Karpas-422 (cell line): ENCODE data around the gene NID2. TPM values are rescaled to one million over a fixed set of nuclear protein-coding genes. Genes with fewer than 3 reads are reported as not detected.

Experiments used
- DNase-seq: peaks from one replicate; pipeline ENCODE4 v3.0.0-alpha.2; 2015
- H2AFZ ChIP-seq: fragments of 200-600 bp; sonication (generic); 2 replicates; pipeline ENCODE4 v1.6.1; 2014; ENCODE audit warnings: antibody characterized with exemption, low read length, mixed read lengths
- H3K27ac ChIP-seq: fragments of 200-600 bp; sonication (generic); 2 replicates; pipeline ENCODE4 v1.5.1; 2014; ENCODE audit warnings: mild to moderate bottlenecking, low read length, moderate library complexity
- H3K27me3 ChIP-seq: fragments of 200-600 bp; sonication (generic); 2 replicates; pipeline ENCODE4 v1.6.1; 2014; ENCODE audit warnings: low read length, mixed read lengths
- H3K36me3 ChIP-seq: fragments of 200-600 bp; sonication (generic); 2 replicates; pipeline ENCODE4 v1.6.1; 2014; ENCODE audit warnings: low read length, mixed read lengths; ENCODE audit not compliant: insufficient read depth
- H3K4me1 ChIP-seq: fragments of 200-600 bp; sonication (generic); 2 replicates; pipeline ENCODE4 v1.6.1; 2014; ENCODE audit warnings: mild to moderate bottlenecking, low read length, mixed read lengths
- H3K4me2 ChIP-seq: fragments of 200-600 bp; sonication (generic); 2 replicates; pipeline ENCODE4 v1.6.1; 2014; ENCODE audit warnings: low read length, low read depth, mild to moderate bottlenecking; ENCODE audit not compliant: poor library complexity, severe bottlenecking
- H3K4me3 ChIP-seq: fragments of 200-600 bp; sonication (generic); 2 replicates; pipeline ENCODE4 v1.5.1; 2014; ENCODE audit warnings: mild to moderate bottlenecking, antibody characterized with exemption, low read length, mixed read lengths
- H3K79me2 ChIP-seq: fragments of 200-600 bp; sonication (generic); 2 replicates; pipeline ENCODE4 v1.6.1; 2014; ENCODE audit warnings: mild to moderate bottlenecking, low read length, mixed read lengths
- H3K9ac ChIP-seq: fragments of 200-600 bp; sonication (generic); 2 replicates; pipeline ENCODE4 v1.6.0; 2014; ENCODE audit warnings: low read length
- H3K9me2 ChIP-seq: fragments of 200-600 bp; sonication (generic), shearing (Covaris generic); replicated peaks from 2 replicates; pipeline ENCODE4 v1.6.0; 2014; ENCODE audit warnings: mild to moderate bottlenecking, low read length, moderate library complexity; ENCODE audit not compliant: insufficient read depth
- H3K9me3 ChIP-seq: fragments of 300-700, 200-600 bp; sonication (generic); 2 replicates; pipeline ENCODE4 v1.6.1; 2014; ENCODE audit warnings: low read length, mixed read lengths
- H4K20me1 ChIP-seq: fragments of 200-600 bp; sonication (generic); 2 replicates; pipeline ENCODE4 v1.6.1; 2014; ENCODE audit warnings: mild to moderate bottlenecking, antibody characterized with exemption, low read length, low read depth; ENCODE audit not compliant: insufficient read depth
- total RNA-seq: library from RNA; depleted of rRNA; stranded (reverse); fragments of >200 nt; shearing (Covaris generic); gene quantifications from 2 replicates; pipeline ENCODE4 v1.2.3, GENCODE V29; 2014; ENCODE audit warnings: low replicate concordance

Gene NID2
- total RNA-seq, 1 experiment from 2014 or later, result not detected

- H3K9me3 ChIP-seq, result no peaks in the 10 kb centered on the region
- peaks cover 39% of the 10 kb centered on the region for H3K36me3 ChIP-seq
- H3K9me2 ChIP-seq, result no peaks in the 10 kb centered on the region
- no peak overlapping the region for H3K9ac ChIP-seq
- DNase-seq, result no peak
- H3K4me1 ChIP-seq, result no peaks in the 10 kb centered on the region
- no peaks in the 10 kb centered on the region for H3K79me2 ChIP-seq
- H3K27me3 ChIP-seq, result no peaks in the 10 kb centered on the region
- no peak overlapping the region for H3K4me3 ChIP-seq
- peaks cover 12% of the 10 kb centered on the region for H4K20me1 ChIP-seq
- no peak overlapping the region for H2AFZ ChIP-seq
- H3K27ac ChIP-seq, result no peak overlapping the region
- no peak overlapping the region for H3K4me2 ChIP-seq
Observed at GRCh38 chr14:52012635-52013034, 56.2 kb downstream of the NID2 start.

GRCh38 chr14:52011523-52011922, 57.3 kb downstream of the NID2 start:
- Histone ChIP-seq H3K9ac (no peak overlapping the region), H3K9me3 (no peaks in the 10 kb centered on the region), H3K36me3 (peaks cover 51% of the 10 kb centered on the region), H3K4me3 (no peak overlapping the region), H3K4me1 (no peaks in the 10 kb centered on the region), H2AFZ (no peak overlapping the region), H3K27ac (no peak overlapping the region), H3K79me2 (no peaks in the 10 kb centered on the region), H3K9me2 (no peaks in the 10 kb centered on the region), H3K4me2 (no peak overlapping the region), H3K27me3 (no peaks in the 10 kb centered on the region), H4K20me1 (peaks cover 13% of the 10 kb centered on the region)
- no peak for DNase-seq

- no peak overlapping the region for H3K4me3 ChIP-seq
- no peaks in the 10 kb centered on the region for H3K4me1 ChIP-seq
- no peak overlapping the region for H2AFZ ChIP-seq
- no peaks in the 10 kb centered on the region for H3K9me2 ChIP-seq
- no peak for DNase-seq
- no peaks in the 10 kb centered on the region for H3K27me3 ChIP-seq
- no peak overlapping the region for H3K9ac ChIP-seq
- H3K79me2 ChIP-seq, result no peaks in the 10 kb centered on the region
- H3K9me3 ChIP-seq, result no peaks in the 10 kb centered on the region
- H3K4me2 ChIP-seq, result no peak overlapping the region
- H3K27ac ChIP-seq, result no peak overlapping the region
- peaks cover 63% of the 10 kb centered on the region for H3K36me3 ChIP-seq
- peaks cover 13% of the 10 kb centered on the region for H4K20me1 ChIP-seq
Observed at GRCh38 chr14:52010173-52010693, 58.6 kb downstream of the NID2 start.

- Histone ChIP-seq H4K20me1 (peaks cover 14% of the 10 kb centered on the region; the same call in 1 of the 2 replicates), H3K27ac (no peak overlapping the region), H3K79me2 (peaks cover 2% of the 10 kb centered on the region; the same call in 1 of the 2 replicates), H3K4me3 (no peak overlapping the region), H3K4me1 (peaks cover 13% of the 10 kb centered on the region), H3K9me2 (no peaks in the 10 kb centered on the region), H3K27me3 (no peaks in the 10 kb centered on the region), H3K9ac (no peak overlapping the region), H3K4me2 (no peak overlapping the region), H3K9me3 (no peaks in the 10 kb centered on the region), H2AFZ (no peak overlapping the region), H3K36me3 (peaks cover 84% of the 10 kb centered on the region)
- no peak for DNase-seq
Observed at GRCh38 chr14:52008136-52008535, 60.7 kb downstream of the NID2 start.

- H2AFZ ChIP-seq, result no peak overlapping the region
- no peak for DNase-seq
- no peak overlapping the region for H3K27ac ChIP-seq
- H3K9me3 ChIP-seq, result no peaks in the 10 kb centered on the region
- no peaks in the 10 kb centered on the region for H3K27me3 ChIP-seq
- H3K4me1 ChIP-seq, result peaks cover 13% of the 10 kb centered on the region
- H3K4me2 ChIP-seq, result no peak overlapping the region
- H3K4me3 ChIP-seq, result no peak overlapping the region
- peaks cover 14% of the 10 kb centered on the region; the same call in 1 of the 2 replicates for H4K20me1 ChIP-seq
- H3K36me3 ChIP-seq, result peaks cover 89% of the 10 kb centered on the region
- no peak overlapping the region for H3K9ac ChIP-seq
- H3K9me2 ChIP-seq, result no peaks in the 10 kb centered on the region
- peaks cover 3% of the 10 kb centered on the region; the same call in 1 of the 2 replicates for H3K79me2 ChIP-seq
Observed at GRCh38 chr14:52007637-52008036, 61.2 kb downstream of the NID2 start.

GRCh38 chr14:52007211-52007610, 61.6 kb downstream of the NID2 start:
- no peak for DNase-seq
- peaks cover 94% of the 10 kb centered on the region for H3K36me3 ChIP-seq
- H3K4me1 ChIP-seq, result peaks cover 13% of the 10 kb centered on the region

GRCh38 chr14:52006361-52006760, 62.5 kb downstream of the NID2 start:
- Histone ChIP-seq H3K36me3 (peaks cover 96% of the 10 kb centered on the region), H4K20me1 (peaks cover 14% of the 10 kb centered on the region; the same call in 1 of the 2 replicates), H2AFZ (no peak overlapping the region), H3K4me1 (peaks cover 13% of the 10 kb centered on the region), H3K4me3 (no peak overlapping the region), H3K9ac (no peak overlapping the region), H3K79me2 (peaks cover 3% of the 10 kb centered on the region; the same call in 1 of the 2 replicates), H3K9me2 (no peaks in the 10 kb centered on the region), H3K4me2 (no peak overlapping the region), H3K27ac (no peak overlapping the region), H3K27me3 (no peaks in the 10 kb centered on the region), H3K9me3 (no peaks in the 10 kb centered on the region)
- DNase-seq, result no peak

More at GRCh38 chr14:52007211-52007610, 61.6 kb downstream of the NID2 start:
- Histone ChIP-seq H3K9ac (no peak overlapping the region), H3K4me2 (no peak overlapping the region), H3K9me2 (no peaks in the 10 kb centered on the region), H3K27ac (no peak overlapping the region), H3K79me2 (peaks cover 3% of the 10 kb centered on the region; the same call in 1 of the 2 replicates), H3K9me3 (no peaks in the 10 kb centered on the region), H3K4me3 (no peak overlapping the region), H3K27me3 (no peaks in the 10 kb centered on the region), H4K20me1 (peaks cover 14% of the 10 kb centered on the region; the same call in 1 of the 2 replicates), H2AFZ (no peak overlapping the region)

- no peak overlapping the region for H3K4me2 ChIP-seq
- no peaks in the 10 kb centered on the region for H3K9me3 ChIP-seq
- H3K4me1 ChIP-seq, result peaks cover 13% of the 10 kb centered on the region
- H3K9ac ChIP-seq, result no peak overlapping the region
- no peak for DNase-seq
- H3K27me3 ChIP-seq, result no peaks in the 10 kb centered on the region
- H3K9me2 ChIP-seq, result no peaks in the 10 kb centered on the region
- no peak overlapping the region for H3K4me3 ChIP-seq
- H3K27ac ChIP-seq, result no peak overlapping the region
- H3K36me3 ChIP-seq, result peaks cover 96% of the 10 kb centered on the region
- H2AFZ ChIP-seq, result no peak overlapping the region
- peaks cover 3% of the 10 kb centered on the region; the same call in 1 of the 2 replicates for H3K79me2 ChIP-seq
- H4K20me1 ChIP-seq, result peaks cover 14% of the 10 kb centered on the region; the same call in 1 of the 2 replicates
Observed at GRCh38 chr14:52005625-52006024, 63.2 kb downstream of the NID2 start.
